Measurements from ENCODE around the gene SUV39H1.
A peak's percentile ranks its signal among the peaks of the same experiment; 100 is the strongest.
"Not testable (repeated sequence)": the region's sequence is repeated elsewhere in the genome, so short reads cannot be mapped to it uniquely, and the experiment has no call there.

SUV39H1 gene

DNA sequence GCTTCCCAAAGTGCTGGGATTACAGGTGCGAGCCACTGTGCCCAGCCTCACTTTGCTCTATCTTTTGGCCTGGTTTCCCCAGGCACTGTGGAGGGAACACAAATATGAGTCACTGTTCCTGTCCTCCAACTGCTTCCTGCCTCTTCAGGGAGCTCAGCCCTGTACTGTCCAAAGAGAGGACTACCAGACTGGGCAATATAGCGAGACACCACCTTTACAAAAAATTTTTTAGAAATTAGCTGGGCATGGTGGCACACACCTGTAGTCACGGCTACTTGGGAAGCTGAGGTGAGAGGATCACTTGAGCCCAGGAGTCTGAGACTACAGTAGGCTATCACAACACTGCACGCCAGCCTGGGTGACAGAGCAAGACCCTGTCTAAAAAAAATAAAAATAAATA is 29.9 kb upstream of the SUV39H1 start:
- no peak for TF ChIP-seq ZFP30 (CRISPR knock-in tag; IDR thresholded peaks at IDR 0.05)
- no peak for TF ChIP-seq OSR1 (CRISPR knock-in tag; IDR thresholded peaks at IDR 0.05)
- no peak for TF ChIP-seq PPARA (CRISPR knock-in tag; IDR thresholded peaks at IDR 0.05; ENCODE audit: borderline replicate concordance)
- no peak for TF ChIP-seq ISL1 (CRISPR knock-in tag; IDR thresholded peaks at IDR 0.05)
- no peak for TF ChIP-seq BACH2 (CRISPR knock-in tag; IDR thresholded peaks at IDR 0.05; ENCODE audit: borderline replicate concordance)
- TF ChIP-seq, protein P1, sequence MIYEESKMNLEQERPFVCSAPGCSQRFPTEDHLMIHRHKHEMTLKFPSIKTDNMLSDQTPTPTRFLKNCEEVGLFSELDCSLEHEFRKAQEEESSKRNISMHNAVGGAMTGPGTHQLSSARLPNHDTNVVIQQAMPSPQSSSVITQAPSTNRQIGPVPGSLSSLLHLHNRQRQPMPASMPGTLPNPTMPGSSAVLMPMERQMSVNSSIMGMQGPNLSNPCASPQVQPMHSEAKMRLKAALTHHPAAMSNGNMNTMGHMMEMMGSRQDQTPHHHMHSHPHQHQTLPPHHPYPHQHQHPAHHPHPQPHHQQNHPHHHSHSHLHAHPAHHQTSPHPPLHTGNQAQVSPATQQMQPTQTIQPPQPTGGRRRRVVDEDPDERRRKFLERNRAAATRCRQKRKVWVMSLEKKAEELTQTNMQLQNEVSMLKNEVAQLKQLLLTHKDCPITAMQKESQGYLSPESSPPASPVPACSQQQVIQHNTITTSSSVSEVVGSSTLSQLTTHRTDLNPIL (CRISPR knock-in tag; IDR thresholded peaks at IDR 0.05; ENCODE audit: low read depth), result no peak
- no peak for TF ChIP-seq ZC3H10 (CRISPR knock-in tag; IDR thresholded peaks at IDR 0.05)
- TF ChIP-seq CSDC2 (CRISPR knock-in tag; IDR thresholded peaks at IDR 0.05), result no peak
- TF ChIP-seq, protein P2, sequence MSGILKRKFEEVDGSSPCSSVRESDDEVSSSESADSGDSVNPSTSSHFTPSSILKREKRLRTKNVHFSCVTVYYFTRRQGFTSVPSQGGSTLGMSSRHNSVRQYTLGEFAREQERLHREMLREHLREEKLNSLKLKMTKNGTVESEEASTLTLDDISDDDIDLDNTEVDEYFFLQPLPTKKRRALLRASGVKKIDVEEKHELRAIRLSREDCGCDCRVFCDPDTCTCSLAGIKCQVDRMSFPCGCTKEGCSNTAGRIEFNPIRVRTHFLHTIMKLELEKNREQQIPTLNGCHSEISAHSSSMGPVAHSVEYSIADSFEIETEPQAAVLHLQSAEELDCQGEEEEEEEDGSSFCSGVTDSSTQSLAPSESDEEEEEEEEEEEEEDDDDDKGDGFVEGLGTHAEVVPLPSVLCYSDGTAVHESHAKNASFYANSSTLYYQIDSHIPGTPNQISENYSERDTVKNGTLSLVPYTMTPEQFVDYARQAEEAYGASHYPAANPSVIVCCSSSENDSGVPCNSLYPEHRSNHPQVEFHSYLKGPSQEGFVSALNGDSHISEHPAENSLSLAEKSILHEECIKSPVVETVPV (CRISPR knock-in tag; IDR thresholded peaks at IDR 0.05), result no peak
- TF ChIP-seq ZNF8 (CRISPR knock-in tag; IDR thresholded peaks at IDR 0.05), result no peak
- no peak for TF ChIP-seq ZFP3 (CRISPR knock-in tag; IDR thresholded peaks at IDR 0.05)
- no peak for TF ChIP-seq GLIS3 (CRISPR knock-in tag; IDR thresholded peaks at IDR 0.05)
- no peak for TF ChIP-seq RARB (CRISPR knock-in tag; IDR thresholded peaks at IDR 0.05)
- TF ChIP-seq ZNF565 (CRISPR knock-in tag; conservative IDR thresholded peaks at IDR 0.05; ENCODE audit: low read depth), result no peak
- no peak for TF ChIP-seq POU6F1 (CRISPR knock-in tag; IDR thresholded peaks at IDR 0.05; ENCODE audit: borderline replicate concordance, low read depth)
- no peak for TF ChIP-seq TCF4 (CRISPR knock-in tag; IDR thresholded peaks at IDR 0.05; ENCODE audit: borderline replicate concordance)
- no peak for TF ChIP-seq SNAI2 (CRISPR knock-in tag; IDR thresholded peaks at IDR 0.05)
- no peak for TF ChIP-seq ZNF70 (CRISPR knock-in tag; IDR thresholded peaks at IDR 0.05)
- ATAC-seq, result no peak

DNA sequence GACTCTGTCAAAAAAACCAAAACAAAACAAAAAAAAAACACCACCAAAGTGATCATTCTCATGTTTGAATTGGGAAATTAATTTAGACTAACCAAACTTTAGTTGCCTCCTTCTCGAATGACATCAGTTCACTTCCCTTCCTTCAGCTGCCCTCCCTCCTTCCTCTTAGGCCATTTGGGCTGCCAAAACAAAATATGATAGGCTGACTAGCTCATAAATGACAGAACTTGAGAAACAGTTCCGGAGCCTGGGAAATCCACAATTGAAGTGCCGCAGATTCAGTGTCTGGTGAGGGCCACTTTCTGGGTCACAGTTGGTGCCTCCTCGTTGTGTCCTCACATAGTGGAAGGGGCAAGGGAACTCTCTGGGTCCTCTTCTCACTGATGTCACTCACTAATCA is 29.0 kb upstream of the SUV39H1 start:
- no peak for TF ChIP-seq ISL1 (CRISPR knock-in tag; IDR thresholded peaks at IDR 0.05)
- TF ChIP-seq ZFP3 (CRISPR knock-in tag; IDR thresholded peaks at IDR 0.05), result no peak
- no peak for TF ChIP-seq POU6F1 (CRISPR knock-in tag; IDR thresholded peaks at IDR 0.05; ENCODE audit: borderline replicate concordance, low read depth)
- no peak for TF ChIP-seq TSHZ2 (CRISPR knock-in tag; IDR thresholded peaks at IDR 0.05)
- no peak for TF ChIP-seq ZNF8 (CRISPR knock-in tag; IDR thresholded peaks at IDR 0.05)
- TF ChIP-seq TCF4 (CRISPR knock-in tag; IDR thresholded peaks at IDR 0.05; ENCODE audit: borderline replicate concordance), result no peak
- no peak for ATAC-seq

DNA sequence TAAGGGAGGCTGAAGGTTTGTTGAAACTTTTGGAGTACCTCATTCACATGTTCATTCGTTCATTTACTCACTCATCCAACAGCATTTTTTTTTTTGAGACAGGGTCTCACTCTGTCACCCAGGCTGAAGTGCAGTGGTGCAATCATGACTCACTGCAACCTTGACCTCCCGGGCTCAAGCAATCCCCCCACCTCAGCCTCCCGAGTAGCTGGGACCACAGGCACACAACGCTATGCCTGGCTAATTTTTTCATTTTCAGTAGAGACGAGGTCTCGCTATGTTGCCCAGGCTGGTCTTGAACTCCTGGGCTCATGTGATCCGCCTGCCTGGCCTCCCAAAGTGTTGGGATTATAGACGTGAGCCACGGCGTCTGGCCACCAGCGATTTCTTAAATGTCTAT is 28.3 kb upstream of the SUV39H1 start:
- ATAC-seq, result not testable (repeated sequence)

GRCh38 chrX:48676106-48676892 is 20.2 kb upstream of the SUV39H1 start:
- ATAC-seq, result peak; percentile 97

More at GRCh38 chrX:48676106-48676892, 20.2 kb upstream of the SUV39H1 start:
- TF ChIP-seq TSHZ2 (CRISPR knock-in tag; IDR thresholded peaks at IDR 0.05) (no peak), GLIS3 (CRISPR knock-in tag; IDR thresholded peaks at IDR 0.05) (no peak), ZFP30 (CRISPR knock-in tag; IDR thresholded peaks at IDR 0.05) (no peak)
